Kidney epithelial cell (primary cell): Measurements from ENCODE around the gene CARM1. TPM values are rescaled to one million over a fixed set of nuclear protein-coding genes. Genes with fewer than 3 reads are reported as not detected.
A peak's percentile ranks its signal among the peaks of the same experiment; 100 is the strongest.
"Not testable (repeated sequence)": the region's sequence is repeated elsewhere in the genome, so short reads cannot be mapped to it uniquely, and the experiment has no call there.

Experiments
- DNase-seq: peaks from one replicate; pipeline ENCODE4 v3.0.0-alpha.2; 2010; ENCODE audit warnings: low read depth
- H3K27me3 ChIP-seq: 2 replicates; pipeline ENCODE4 v1.6.0; 2011; ENCODE audit warnings: low read length; ENCODE audit not compliant: control insufficient read depth, insufficient read depth
- H3K36me3 ChIP-seq: 2 replicates; pipeline ENCODE4 v1.5.1; 2011; ENCODE audit warnings: low read length; ENCODE audit not compliant: control insufficient read depth, insufficient read depth
- H3K4me3 ChIP-seq: 2 replicates; pipeline ENCODE4 v1.5.1; 2011; ENCODE audit warnings: low read depth, mild to moderate bottlenecking, control low read depth, low read length
- total RNA-seq: library from RNA; depleted of rRNA; stranded (reverse); fragments of >200 nt; gene quantifications from 2 replicates; pipeline ENCODE4 v1.2.3, GENCODE V29; 2015
- TF ChIP-seq, protein P1 (sequence below): IDR thresholded peaks from 2 replicates; pipeline ENCODE4 v1.5.1; 2011; ENCODE audit warnings: mild to moderate bottlenecking, moderate library complexity, low read length, control low read depth, inconsistent platforms; ENCODE audit not compliant: insufficient read depth, poor library complexity, severe bottlenecking

The CARM1 gene
- total RNA-seq, 1 donor from 2014 or later: 36.2 TPM

- Histone ChIP-seq H3K36me3 (no peaks in the 10 kb centered on the region), H3K27me3 (no peaks in the 10 kb centered on the region), H3K4me3 (no peak overlapping the region)
- TF ChIP-seq, protein P1, sequence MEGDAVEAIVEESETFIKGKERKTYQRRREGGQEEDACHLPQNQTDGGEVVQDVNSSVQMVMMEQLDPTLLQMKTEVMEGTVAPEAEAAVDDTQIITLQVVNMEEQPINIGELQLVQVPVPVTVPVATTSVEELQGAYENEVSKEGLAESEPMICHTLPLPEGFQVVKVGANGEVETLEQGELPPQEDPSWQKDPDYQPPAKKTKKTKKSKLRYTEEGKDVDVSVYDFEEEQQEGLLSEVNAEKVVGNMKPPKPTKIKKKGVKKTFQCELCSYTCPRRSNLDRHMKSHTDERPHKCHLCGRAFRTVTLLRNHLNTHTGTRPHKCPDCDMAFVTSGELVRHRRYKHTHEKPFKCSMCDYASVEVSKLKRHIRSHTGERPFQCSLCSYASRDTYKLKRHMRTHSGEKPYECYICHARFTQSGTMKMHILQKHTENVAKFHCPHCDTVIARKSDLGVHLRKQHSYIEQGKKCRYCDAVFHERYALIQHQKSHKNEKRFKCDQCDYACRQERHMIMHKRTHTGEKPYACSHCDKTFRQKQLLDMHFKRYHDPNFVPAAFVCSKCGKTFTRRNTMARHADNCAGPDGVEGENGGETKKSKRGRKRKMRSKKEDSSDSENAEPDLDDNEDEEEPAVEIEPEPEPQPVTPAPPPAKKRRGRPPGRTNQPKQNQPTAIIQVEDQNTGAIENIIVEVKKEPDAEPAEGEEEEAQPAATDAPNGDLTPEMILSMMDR: no peak
- DNase-seq: no peak
Observed at GRCh38 chr19:10852941-10853340, 18.4 kb upstream of the CARM1 start.

- H3K36me3 ChIP-seq: no peaks in the 10 kb centered on the region
- DNase-seq: no peak
Observed at GRCh38 chr19:10854350-10855089, 16.8 kb upstream of the CARM1 start.

GRCh38 chr19:10855879-10856522, 15.4 kb upstream of the CARM1 start:
- DNase-seq: no peak
- TF ChIP-seq, protein P1: peak; percentile 53
- no peaks in the 10 kb centered on the region for H3K27me3 ChIP-seq
- no peaks in the 10 kb centered on the region for H3K36me3 ChIP-seq
- no peak overlapping the region for H3K4me3 ChIP-seq

More at GRCh38 chr19:10854350-10855089, 16.8 kb upstream of the CARM1 start:
- Histone ChIP-seq H3K27me3 (no peaks in the 10 kb centered on the region), H3K4me3 (no peak overlapping the region)
- TF ChIP-seq, protein P1: no peak

DNA sequence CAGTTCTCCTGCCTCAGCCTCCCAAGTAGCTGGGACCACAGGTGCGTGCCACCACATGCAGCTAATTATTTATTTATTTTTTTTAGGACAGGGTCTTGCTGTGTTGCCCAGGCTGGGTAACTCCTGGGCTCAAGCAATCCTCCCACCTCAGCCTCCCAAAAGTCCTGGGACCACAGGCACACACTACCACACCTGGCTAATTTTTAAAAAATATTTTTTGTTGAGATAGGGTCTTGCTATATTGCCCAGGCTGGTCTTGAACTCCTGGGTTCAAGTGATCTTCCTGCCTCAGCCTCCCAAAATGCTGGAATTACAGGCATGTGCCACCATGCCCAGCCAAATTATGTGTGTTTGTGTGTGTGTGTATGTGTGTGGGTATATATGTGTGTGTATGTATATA, 14.5 kb upstream of the CARM1 start:
- not testable (repeated sequence) for H3K27me3 ChIP-seq, H3K4me3 ChIP-seq, DNase-seq, H3K36me3 ChIP-seq

- Histone ChIP-seq H3K27me3 (no peaks in the 10 kb centered on the region), H3K36me3 (no peaks in the 10 kb centered on the region), H3K4me3 (no peak overlapping the region)
- DNase-seq: no peak
- TF ChIP-seq, protein P1: peak; percentile 80
Observed at GRCh38 chr19:10858204-10858828, 13.0 kb upstream of the CARM1 start.

DNA sequence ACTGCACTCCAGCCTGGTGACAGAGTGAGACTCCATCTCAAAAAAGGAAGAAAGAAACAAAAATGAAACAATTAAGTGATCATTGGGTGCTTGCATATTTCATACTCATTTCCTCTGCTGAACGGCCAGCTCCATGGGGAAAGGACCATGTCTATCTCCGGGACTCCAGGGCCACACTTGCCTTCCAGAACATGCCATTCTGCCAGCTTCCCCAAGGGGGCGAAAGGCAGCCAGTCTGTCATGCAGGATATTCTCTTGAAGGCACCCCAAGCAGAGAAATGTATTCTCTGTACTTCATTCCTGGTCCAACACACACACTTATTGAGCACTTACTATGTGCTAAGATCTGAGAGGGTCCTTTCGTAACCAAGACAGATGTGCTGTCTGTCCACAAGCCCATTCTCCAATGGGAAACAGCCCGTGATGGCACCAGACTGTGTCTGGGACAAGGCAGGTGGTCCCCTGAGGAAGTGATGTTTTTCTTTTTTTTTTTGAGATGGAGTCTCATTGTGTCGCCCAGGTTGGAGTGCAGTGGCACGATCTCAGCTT, 10.2 kb upstream of the CARM1 start:
- Histone ChIP-seq H3K4me3 (no peak overlapping the region), H3K27me3 (no peaks in the 10 kb centered on the region), H3K36me3 (no peaks in the 10 kb centered on the region)
- TF ChIP-seq, protein P1: peak; percentile 47
- DNase-seq: no peak
